A549 (cell line): Measurements from ENCODE around the gene GRIA1. TPM values are rescaled to one million over a fixed set of nuclear protein-coding genes. Genes with fewer than 3 reads are reported as not detected.

Experiments used
- ATAC-seq, 2 experiments: fragments of 200-7000 bp in 1 of 2; fragments of >200 bp in 1 of 2; cut with Nextera tagmentation in 1 of 2; cut with Tn5 transposase in 1 of 2; 3 replicates each; pipeline versions ENCODE4 v1.8.0 to v1.9.1; 2018 to 2020; ENCODE audit warnings: mild to moderate bottlenecking in 1 of 2, moderate library complexity in 1 of 2
- CTCF ChIA-PET: fragments of 300-600 bp; sonication (Branson Sonifier 250); formaldehyde crosslinking; extraction: SDS; loops from one replicate; lab custom pipeline; 2021; ENCODE audit warnings: antibody characterized with exemption, inconsistent platforms; lab: Yijun Ruan, JAX
- POLR2A ChIA-PET: fragments of 350-600 bp; formaldehyde crosslinking; extraction: SDS; loops from one replicate; lab custom pipeline; 2021; ENCODE audit warnings: antibody characterized with exemption, inconsistent platforms; lab: Yijun Ruan, JAX
- DNase-seq, 2 experiments: peaks; one replicate each; pipeline versions ENCODE4 v3.0.0 to v3.0.0-alpha.2; 2011 to 2016; ENCODE audit warnings: low read depth in 1 of 2, low spot score in 1 of 2
- FAIRE-seq: peaks from 2 replicates; lab custom pipeline; 2011; peaks lifted over from hg19 to GRCh38; lab: Jason Lieb, UNC
- H3K27ac ChIP-seq, 2 experiments: fragments of >200 bp; sonication (Bioruptor Twin); formaldehyde crosslinking; 3 replicates each; pipeline ENCODE4 v1.5.1; 2016 to 2017
- H3K4me1 ChIP-seq: fragments of >200 bp; sonication (Bioruptor Twin); formaldehyde crosslinking; 3 replicates; pipeline ENCODE4 v1.6.1; 2016
- H3K4me2 ChIP-seq: fragments of >200 bp; sonication (Bioruptor Twin); formaldehyde crosslinking; 3 replicates; pipeline ENCODE4 v1.6.1; 2016
- H3K4me3 ChIP-seq: fragments of >200 bp; sonication (Bioruptor Twin); formaldehyde crosslinking; 3 replicates; pipeline ENCODE4 v1.5.1; 2016
- H3K9me3 ChIP-seq: fragments of >200 bp; sonication (Bioruptor Twin); formaldehyde crosslinking; 3 replicates; pipeline ENCODE4 v1.6.1; 2016
- BHLHE40 ChIP-seq: IDR thresholded peaks from 2 replicates; pipeline ENCODE4 v1.6.1; 2012; ENCODE audit warnings: low read depth, low read length, inconsistent platforms
- CEBPB ChIP-seq, 2 experiments: fragments of >200 bp in 1 of 2; sonication (Bioruptor Twin) in 1 of 2; formaldehyde crosslinking in 1 of 2; IDR thresholded peaks; 2 replicates each; pipeline ENCODE4 v1.6.1; 2012 to 2016
- CHD4 ChIP-seq: fragments of 200-600 bp; sonication (generic); IDR thresholded peaks from 2 replicates; pipeline ENCODE4 v1.6.1; 2016; ENCODE audit warnings: antibody characterized with exemption, mild to moderate bottlenecking, borderline replicate concordance
- CTCF ChIP-seq: fragments of >200 bp; sonication (Bioruptor Twin); formaldehyde crosslinking; IDR thresholded peaks from 3 replicates; pipeline ENCODE4 v1.5.1; 2016
- E2F6 ChIP-seq: IDR thresholded peaks from 2 replicates; pipeline ENCODE4 v1.6.1; 2012; ENCODE audit warnings: low read depth, borderline replicate concordance
- EHMT2 ChIP-seq: fragments of 200-600 bp; sonication (generic); IDR thresholded peaks from 2 replicates; pipeline ENCODE4 v1.6.1; 2016; ENCODE audit warnings: antibody characterized with exemption, low read depth, mild to moderate bottlenecking, moderate library complexity
- ESRRA ChIP-seq: fragments of 150-350 bp; IDR thresholded peaks from 2 replicates; pipeline ENCODE4 v1.6.1; 2014; ENCODE audit warnings: mild to moderate bottlenecking, low read length, borderline replicate concordance
- FOSB ChIP-seq: fragments of 250-450 bp; sonication (Bioruptor Pico); IDR thresholded peaks from 2 replicates; pipeline ENCODE4 v1.5.0; 2020; ENCODE audit warnings: mild to moderate bottlenecking, moderate library complexity
- HMGXB4 ChIP-seq: fragments of 250-450 bp; sonication (Bioruptor Pico); IDR thresholded peaks from 2 replicates; pipeline ENCODE4 v1.5.0; 2021; ENCODE audit warnings: mild to moderate bottlenecking, moderate library complexity, borderline replicate concordance
- HOXB13 ChIP-seq: fragments of 250-450 bp; sonication (Bioruptor Pico); IDR thresholded peaks from 2 replicates; pipeline ENCODE4 v1.5.0; 2020; ENCODE audit warnings: low read depth, mild to moderate bottlenecking, moderate library complexity
- JUN ChIP-seq, 2 experiments: fragments of >200 bp; sonication (Bioruptor Twin); formaldehyde crosslinking; IDR thresholded peaks; 2 replicates in 1 of 2; 3 replicates in 1 of 2; pipeline ENCODE4 v1.6.1; 2016 to 2017
- KDM1A ChIP-seq: fragments of 200-600 bp; sonication (generic); IDR thresholded peaks from 2 replicates; pipeline ENCODE4 v1.6.1; 2016; ENCODE audit warnings: low read depth, mild to moderate bottlenecking
- KDM5A ChIP-seq: fragments of 200-600 bp; sonication (generic); IDR thresholded peaks from 2 replicates; pipeline ENCODE4 v1.6.1; 2016; ENCODE audit warnings: antibody characterized with exemption, mild to moderate bottlenecking
- MYC ChIP-seq: IDR thresholded peaks from 2 replicates; pipeline ENCODE4 v1.6.1; 2012; ENCODE audit warnings: mild to moderate bottlenecking, inconsistent platforms, low read length, improper control_type of control experiment, borderline replicate concordance
- NR3C1 ChIP-seq: fragments of >200 bp; sonication (Bioruptor Twin); formaldehyde crosslinking; IDR thresholded peaks from 3 replicates; pipeline ENCODE4 v1.6.1; 2017
- POLR2A ChIP-seq: IDR thresholded peaks from 2 replicates; pipeline ENCODE4 v1.6.1; 2012; ENCODE audit warnings: mild to moderate bottlenecking, low read length
- REST ChIP-seq: fragments of 200-600 bp; sonication (generic); IDR thresholded peaks from 2 replicates; pipeline ENCODE4 v1.6.1; 2016; ENCODE audit warnings: antibody characterized with exemption, mild to moderate bottlenecking, moderate library complexity
- RFX5 ChIP-seq: fragments of 450-650 bp; IDR thresholded peaks from 2 replicates; pipeline ENCODE4 v1.7.1; 2014; ENCODE audit warnings: antibody characterized with exemption, mild to moderate bottlenecking, moderate library complexity
- RNF2 ChIP-seq: fragments of 200-600 bp; sonication (generic); IDR thresholded peaks from 2 replicates; pipeline ENCODE4 v1.6.1; 2016; ENCODE audit warnings: low read depth, mild to moderate bottlenecking, antibody characterized with exemption, moderate library complexity, borderline replicate concordance
- SMC3 ChIP-seq: fragments of >200 bp; sonication (Bioruptor Twin); formaldehyde crosslinking; IDR thresholded peaks from 3 replicates; pipeline ENCODE4 v1.6.1; 2018; ENCODE audit warnings: inconsistent platforms
- ZC3H11A ChIP-seq: fragments of 450-650 bp; IDR thresholded peaks from 2 replicates; pipeline ENCODE4 v1.6.1; 2014; ENCODE audit warnings: antibody characterized with exemption, mild to moderate bottlenecking
- ZFP36 ChIP-seq: fragments of 450-650 bp; IDR thresholded peaks from 2 replicates; pipeline ENCODE4 v1.6.1; 2014; ENCODE audit warnings: borderline replicate concordance; ENCODE audit not compliant: partially characterized antibody
- WGBS: methylation state at CpG from one replicate; pipeline ENCODE4 v1.1.6; 2017; ENCODE audit errors: missing lambda C conversion rate; 5-methylcytosine and 5-hydroxymethylcytosine counted together
- polyA plus RNA-seq, 4 experiments: library from polyadenylated mRNA; depleted of rRNA in 3 of 4; stranded (reverse); fragments of >200 nt; fragmentation: RNase III in 1 of 4; extraction: RNeasy Plus Mini Kit Qiagen cat#74134 plus additional on column Dnase treatment in 1 of 4; gene quantifications; 2 replicates in 3 of 4; 3 replicates in 1 of 4; pipeline ENCODE4 v1.2.3, GENCODE V29; 2011 to 2017

Gene GRIA1
- polyA plus RNA-seq, 2 of the 4 experiments (the other 2 are of a cell fraction): not detected

- Histone ChIP-seq H3K4me3 (no peak overlapping the region), H3K27ac (no peak overlapping the region), H3K4me2 (no peak overlapping the region), H3K4me1 (no peaks in the 10 kb centered on the region), H3K9me3 (no peaks in the 10 kb centered on the region)
- 20% methylated on average over 3 of the region's 3 CpGs for WGBS
- no peak for TF ChIP-seq JUN (IDR thresholded peaks at IDR 0.05)
- no peak for TF ChIP-seq SMC3
- TF ChIP-seq KDM5A: no peak
- ChIA-PET CTCF (no interaction called here), POLR2A (no interaction called here)
- DNase-seq: no peak
- no peak for ATAC-seq
- FAIRE-seq: no peak
Observed at GRCh38 chr5:153584960-153585359, 94.5 kb downstream of the GRIA1 start.

- ATAC-seq: no peak
- Histone ChIP-seq H3K4me1 (no peaks in the 10 kb centered on the region), H3K4me3 (no peak overlapping the region), H3K9me3 (no peaks in the 10 kb centered on the region), H3K27ac (no peak overlapping the region), H3K4me2 (no peak overlapping the region)
- ChIA-PET CTCF (no interaction called here), POLR2A (no interaction called here)
- no peak for FAIRE-seq
- WGBS: 17% methylated on average over 2 of the region's 2 CpGs
- no peak for DNase-seq
- no peak for TF ChIP-seq E2F6
- no peak for TF ChIP-seq HOXB13 (CRISPR knock-in tag)
- no peak for TF ChIP-seq POLR2A
- TF ChIP-seq CTCF: no peak
- TF ChIP-seq KDM1A: no peak
- no peak for TF ChIP-seq ZFP36
- TF ChIP-seq MYC: no peak
Observed at GRCh38 chr5:153585622-153586277, 95.3 kb downstream of the GRIA1 start.

- ChIA-PET CTCF (no interaction called here), POLR2A (no interaction called here)
- TF ChIP-seq BHLHE40: no peak
- no peak for TF ChIP-seq CEBPB (IDR thresholded peaks at IDR 0.05)
- no peak for TF ChIP-seq REST
- no peak for TF ChIP-seq POLR2A
Observed at GRCh38 chr5:153592081-153592480, 101.6 kb downstream of the GRIA1 start.

GRCh38 chr5:153594785-153595184 is 104.3 kb downstream of the GRIA1 start:
- no peak for FAIRE-seq
- H3K27ac ChIP-seq: no peak overlapping the region
- no peaks in the 10 kb centered on the region for H3K9me3 ChIP-seq
- no peak for ATAC-seq
- H3K4me1 ChIP-seq: no peaks in the 10 kb centered on the region
- ChIA-PET CTCF (no interaction called here), POLR2A (no interaction called here)
- H3K4me2 ChIP-seq: no peak overlapping the region
- no peak overlapping the region for H3K4me3 ChIP-seq
- DNase-seq: no peak
- TF ChIP-seq ZC3H11A (no peak), E2F6 (no peak), ESRRA (no peak), RNF2 (no peak), HMGXB4 (CRISPR knock-in tag) (no peak), NR3C1 (no peak), EHMT2 (no peak), CHD4 (no peak), RFX5 (no peak), FOSB (CRISPR knock-in tag) (no peak)

More at GRCh38 chr5:153592081-153592480, 101.6 kb downstream of the GRIA1 start:
- 6% methylated on average over 1 of the region's 1 CpG for WGBS
- Histone ChIP-seq H3K27ac (no peak overlapping the region), H3K9me3 (no peaks in the 10 kb centered on the region), H3K4me3 (no peak overlapping the region), H3K4me2 (no peak overlapping the region), H3K4me1 (no peaks in the 10 kb centered on the region)
- DNase-seq: no peak
- FAIRE-seq: no peak
- ATAC-seq: no peak
